Immature natural killer cell (primary cell): ENCODE data around the gene AQP12B. TPM values are rescaled to one million over a fixed set of nuclear protein-coding genes. Genes with fewer than 3 reads are reported as not detected.
A peak's percentile ranks its signal among the peaks of the same experiment; 100 is the strongest.
"Not testable (repeated sequence)": the region's sequence is repeated elsewhere in the genome, so short reads cannot be mapped to it uniquely, and the experiment has no call there.

Source experiments
- DNase-seq, 3 donors: peaks; one replicate each; pipeline ENCODE4 v3.0.0; 2022; ENCODE audit warnings: mixed read lengths in 1 of 3
- H3K27ac Mint-ChIP-seq, 6 donors: one replicate each; pipeline ENCODE4 v1.8.0; 2020; ENCODE audit warnings: mixed read lengths in 6 of 6, mild to moderate bottlenecking in 5 of 6, inconsistent platforms in 4 of 6, moderate library complexity in 3 of 6
- H3K27me3 Mint-ChIP-seq, 3 donors: one replicate each; pipeline ENCODE4 v1.8.0; 2020 to 2021; ENCODE audit warnings: low read depth in 3 of 3, mild to moderate bottlenecking in 3 of 3, mixed read lengths in 3 of 3, moderate library complexity in 3 of 3, inconsistent platforms in 1 of 3
- H3K36me3 Mint-ChIP-seq, 3 donors: one replicate each; pipeline ENCODE4 v1.8.0; 2020; ENCODE audit warnings: mixed read lengths in 3 of 3, inconsistent platforms in 2 of 3, mild to moderate bottlenecking in 2 of 3
- H3K4me1 Mint-ChIP-seq, 2 donors: one replicate each; pipeline ENCODE4 v1.8.0; 2020; ENCODE audit warnings: inconsistent platforms in 2 of 2, mild to moderate bottlenecking in 2 of 2, mixed read lengths in 2 of 2, moderate library complexity in 1 of 2
- H3K4me3 Mint-ChIP-seq, 5 donors: one replicate each; pipeline ENCODE4 v1.8.0; 2020; ENCODE audit warnings: mild to moderate bottlenecking in 5 of 5, mixed read lengths in 5 of 5, inconsistent platforms in 3 of 5, moderate library complexity in 3 of 5
- H3K9me3 Mint-ChIP-seq, 6 donors: one replicate each; pipeline ENCODE4 v1.8.0; 2020; ENCODE audit warnings: mild to moderate bottlenecking in 6 of 6, mixed read lengths in 6 of 6, inconsistent platforms in 4 of 6, moderate library complexity in 3 of 6
- polyA plus RNA-seq, 3 donors: library from polyadenylated mRNA; unstranded; fragments of 300-500 nt; fragmentation: Illumina TruSeq; gene quantifications; one replicate each; pipeline ENCODE4 v1.2.3, GENCODE V29; 2021

Gene AQP12B
- polyA plus RNA-seq, 3 donors from 2014 or later = not detected

DNA sequence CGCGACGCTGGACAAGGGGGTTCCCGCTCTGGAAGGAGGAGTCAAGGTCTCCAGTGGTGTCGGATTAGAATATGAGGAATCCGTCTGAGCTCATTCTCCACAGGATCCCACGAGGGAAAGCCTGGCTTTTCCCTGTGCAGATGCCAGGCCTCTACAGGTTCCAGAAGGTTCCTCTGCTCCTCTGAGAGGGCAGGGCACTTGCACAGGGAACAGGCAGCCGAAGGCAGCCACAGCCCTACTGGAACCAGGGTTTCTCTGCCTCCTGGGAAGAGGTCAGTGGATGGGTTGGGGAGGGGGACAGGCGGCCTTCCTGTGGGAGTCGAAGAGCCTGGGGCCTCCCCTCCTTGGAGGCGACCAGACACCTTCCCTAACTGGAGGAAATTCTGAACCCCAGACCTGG is 7.3 kb upstream of the AQP12B start:
- DNase-seq = no peak
- H3K9me3 Mint-ChIP-seq = no peaks in the 10 kb centered on the region
- peaks cover 10 to 15% of the 10 kb centered on the region in 2 donors for H3K4me1 Mint-ChIP-seq
- no peak overlapping the region for H3K27ac Mint-ChIP-seq
- H3K27me3 Mint-ChIP-seq = peaks cover 0 to 2% (median 0%) of the 10 kb centered on the region in 3 donors
- no peaks in the 10 kb centered on the region for H3K36me3 Mint-ChIP-seq
- H3K4me3 Mint-ChIP-seq = no peak overlapping the region

DNA sequence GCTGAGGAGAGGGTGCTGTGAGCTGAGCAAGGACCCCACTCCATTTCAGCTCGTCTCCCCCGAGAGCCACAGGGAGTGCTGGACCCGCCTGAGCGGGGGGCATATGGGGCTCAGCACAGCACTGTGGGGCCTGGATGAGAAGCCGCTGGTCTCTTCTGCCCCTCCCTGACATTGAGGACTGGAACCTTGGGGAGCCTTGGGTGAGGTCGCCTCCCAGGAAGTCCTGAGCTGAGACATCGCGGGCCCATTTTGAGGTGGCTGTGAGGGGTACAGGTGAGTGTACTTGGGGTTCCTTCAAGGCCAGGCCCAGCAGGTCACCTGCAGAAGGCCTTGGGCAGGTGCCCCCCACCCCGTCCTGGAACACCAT is 5.9 kb upstream of the AQP12B start:
- H3K9me3 Mint-ChIP-seq = no peaks in the 10 kb centered on the region

GRCh38 chr2:240687741-240688552 is 5.3 kb upstream of the AQP12B start:
- Mint-ChIP-seq H3K4me3 (no peak overlapping the region), H3K4me1 (peaks cover 15 to 21% of the 10 kb centered on the region in 2 donors), H3K9me3 (no peaks in the 10 kb centered on the region), H3K27ac (no peak overlapping the region), H3K36me3 (no peaks in the 10 kb centered on the region), H3K27me3 (peaks cover 0 to 2% (median 0%) of the 10 kb centered on the region in 3 donors)
- no peak for DNase-seq

More for the DNA sequence above, 5.9 kb upstream of the AQP12B start:
- H3K36me3 Mint-ChIP-seq = no peaks in the 10 kb centered on the region
- H3K27ac Mint-ChIP-seq = no peak overlapping the region
- H3K4me1 Mint-ChIP-seq = peaks cover 15 to 18% of the 10 kb centered on the region in 2 donors
- no peak overlapping the region for H3K4me3 Mint-ChIP-seq
- DNase-seq = no peak
- peaks cover 0 to 2% (median 0%) of the 10 kb centered on the region in 3 donors for H3K27me3 Mint-ChIP-seq

DNA sequence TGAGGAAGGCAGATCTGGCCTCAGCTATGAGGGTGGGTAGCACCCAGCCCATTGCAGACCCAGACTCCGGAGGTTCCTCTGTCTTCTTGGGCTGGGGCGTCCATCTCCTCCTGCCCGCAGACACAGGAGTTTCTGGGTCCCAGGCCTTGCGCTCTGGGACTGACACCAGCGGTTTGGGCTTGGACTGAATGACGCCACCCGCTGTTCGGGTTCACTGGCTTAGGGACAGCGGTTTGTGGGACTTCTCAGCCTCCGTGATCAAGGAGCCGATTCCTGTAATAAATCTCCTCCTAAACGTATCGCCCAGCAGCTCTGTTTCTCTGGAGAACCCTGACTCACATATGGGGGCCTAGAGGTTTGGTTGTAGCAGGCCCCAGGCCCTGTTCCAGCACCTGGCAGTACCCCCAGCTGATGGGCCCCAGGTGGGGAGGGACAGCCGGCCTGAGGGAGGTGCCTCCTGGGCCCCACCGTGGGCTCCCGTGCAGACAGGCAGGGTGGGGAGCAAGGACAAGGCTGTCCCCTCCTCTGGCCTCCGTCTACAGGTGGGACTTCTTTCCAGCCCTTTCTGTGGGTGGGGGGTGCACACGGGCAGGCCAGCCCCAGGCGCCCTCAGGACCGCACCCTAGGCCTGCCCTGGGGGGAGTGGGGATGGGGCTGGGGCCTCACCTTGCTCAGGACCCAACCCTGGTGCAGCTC is 4.5 kb upstream of the AQP12B start:
- Mint-ChIP-seq H3K4me1 (peaks cover 15 to 21% of the 10 kb centered on the region in 2 donors), H3K4me3 (peak overlapping the region in 3 of 5 donors; percentile 41 to 69 (median 51)), H3K27ac (peak overlapping the region in 2 of 6 donors; percentile 54 to 68), H3K9me3 (no peaks in the 10 kb centered on the region), H3K27me3 (peaks cover 0 to 2% (median 0%) of the 10 kb centered on the region in 3 donors), H3K36me3 (no peaks in the 10 kb centered on the region)
- no peak for DNase-seq

GRCh38 chr2:240686460-240686859 is 3.8 kb upstream of the AQP12B start:
- Mint-ChIP-seq H3K36me3 (no peaks in the 10 kb centered on the region), H3K9me3 (no peaks in the 10 kb centered on the region), H3K4me1 (peaks cover 15 to 21% of the 10 kb centered on the region in 2 donors), H3K27ac (peak overlapping the region in 5 of 6 donors; percentile 8 to 68 (median 45)), H3K27me3 (peaks cover 0 to 2% (median 0%) of the 10 kb centered on the region in 3 donors), H3K4me3 (peak overlapping the region in 4 of 5 donors; percentile 23 to 69 (median 46))
- DNase-seq = peak in 2 of 3 donors; percentile 49 to 50

DNA sequence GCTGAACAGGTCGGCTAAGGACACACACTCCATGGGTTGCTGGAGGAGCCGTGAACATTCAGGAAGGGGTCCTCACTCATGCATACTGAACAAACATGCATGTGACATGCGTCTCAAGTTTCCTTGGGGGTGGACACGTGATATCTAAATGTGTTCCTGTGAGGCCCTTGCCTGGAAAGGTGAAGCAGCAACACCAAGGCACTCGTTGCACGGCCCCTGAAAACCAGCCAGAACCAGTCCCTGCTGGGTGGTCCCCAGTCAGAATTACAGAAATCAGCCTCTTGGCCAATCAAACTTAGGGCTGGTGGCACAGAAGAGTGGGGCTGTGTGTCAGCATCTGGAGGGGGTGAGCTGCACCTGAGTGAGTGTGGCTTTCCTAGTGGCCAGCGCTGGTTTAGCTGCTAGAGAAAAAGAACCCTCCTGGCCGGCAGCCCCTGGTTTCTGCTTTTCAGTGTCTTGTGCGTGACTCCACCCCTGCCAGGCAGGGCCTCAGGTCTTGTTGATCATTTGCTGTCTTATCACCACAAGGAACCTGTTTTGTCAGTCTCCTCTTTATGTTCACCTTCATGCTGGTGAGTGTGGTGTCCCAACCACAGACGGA is 3.2 kb upstream of the AQP12B start:
- Mint-ChIP-seq H3K4me3 (peak overlapping the region in 4 of 5 donors; percentile 23 to 69 (median 46)), H3K9me3 (no peaks in the 10 kb centered on the region), H3K4me1 (peaks cover 15 to 21% of the 10 kb centered on the region in 2 donors), H3K27me3 (peaks cover 0 to 2% (median 0%) of the 10 kb centered on the region in 3 donors), H3K36me3 (no peaks in the 10 kb centered on the region), H3K27ac (peak overlapping the region in 4 of 6 donors; percentile 18 to 68 (median 50))
- DNase-seq = peak in 2 of 3 donors; percentile 27 to 32

DNA sequence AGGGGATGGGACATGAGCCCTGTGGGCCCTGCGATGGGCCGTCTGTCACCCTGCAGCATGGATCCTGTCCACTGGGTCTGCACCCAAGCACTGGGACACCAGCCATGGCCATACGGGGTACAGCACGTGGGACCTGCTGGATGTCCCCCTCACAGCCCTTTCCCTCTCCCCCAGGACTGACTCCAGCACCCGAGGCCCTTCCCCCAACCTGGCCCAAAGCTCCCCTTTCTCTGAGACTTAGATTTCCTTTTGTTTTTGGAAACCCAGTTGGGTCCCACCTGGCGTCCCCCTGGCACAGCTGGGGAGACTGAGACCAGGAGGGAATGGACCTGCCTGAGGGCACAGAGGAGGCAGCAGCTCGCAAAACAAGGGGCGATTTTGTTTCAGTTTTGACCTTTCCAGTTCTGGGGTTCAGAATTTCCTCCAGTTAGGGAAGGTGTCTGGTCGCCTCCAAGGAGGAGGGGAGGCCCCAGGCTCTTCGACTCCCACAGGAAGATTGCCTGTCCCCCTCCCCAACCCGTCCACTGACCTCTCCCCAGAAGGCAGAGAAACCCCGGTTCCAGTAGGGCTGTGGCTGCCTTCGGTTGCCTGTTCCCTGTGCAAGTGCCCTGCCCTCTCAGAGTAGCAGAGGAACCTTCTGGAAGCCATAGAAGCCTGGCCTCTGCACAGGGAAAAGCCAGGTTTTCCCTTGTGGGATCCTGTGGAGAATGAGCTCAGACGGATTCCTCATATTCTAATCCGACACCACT is 1.5 kb upstream of the AQP12B start:
- H3K4me3 Mint-ChIP-seq = peak overlapping the region in 3 of 5 donors; percentile 17 to 49 (median 27)
- H3K9me3 Mint-ChIP-seq, DNase-seq, H3K36me3 Mint-ChIP-seq, H3K27me3 Mint-ChIP-seq: not testable (repeated sequence)
- peak overlapping the region in 1 of 6 donors; percentile 9 for H3K27ac Mint-ChIP-seq
- peaks cover 15 to 21% of the 10 kb centered on the region in 2 donors for H3K4me1 Mint-ChIP-seq

GRCh38 chr2:240683329-240683979 is 769 bp upstream of the AQP12B start:
- not testable (repeated sequence) for H3K9me3 Mint-ChIP-seq, H3K27me3 Mint-ChIP-seq, DNase-seq, H3K36me3 Mint-ChIP-seq, H3K27ac Mint-ChIP-seq
- Mint-ChIP-seq H3K4me3 (peak overlapping the region in 1 of 5 donors; percentile 49), H3K4me1 (peaks cover 15 to 21% of the 10 kb centered on the region in 2 donors)

GRCh38 chr2:240680185-240680584 is 2.5 kb downstream of the AQP12B start:
- not testable (repeated sequence) for H3K4me3 Mint-ChIP-seq, DNase-seq, H3K36me3 Mint-ChIP-seq, H3K27ac Mint-ChIP-seq, H3K9me3 Mint-ChIP-seq, H3K27me3 Mint-ChIP-seq
- H3K4me1 Mint-ChIP-seq = peaks cover 0 to 11% of the 10 kb centered on the region in 2 donors

GRCh38 chr2:240678909-240679308 is 3.8 kb downstream of the AQP12B start:
- not testable (repeated sequence) for H3K4me3 Mint-ChIP-seq, H3K9me3 Mint-ChIP-seq, DNase-seq, H3K27ac Mint-ChIP-seq, H3K4me1 Mint-ChIP-seq, H3K36me3 Mint-ChIP-seq, H3K27me3 Mint-ChIP-seq

DNA sequence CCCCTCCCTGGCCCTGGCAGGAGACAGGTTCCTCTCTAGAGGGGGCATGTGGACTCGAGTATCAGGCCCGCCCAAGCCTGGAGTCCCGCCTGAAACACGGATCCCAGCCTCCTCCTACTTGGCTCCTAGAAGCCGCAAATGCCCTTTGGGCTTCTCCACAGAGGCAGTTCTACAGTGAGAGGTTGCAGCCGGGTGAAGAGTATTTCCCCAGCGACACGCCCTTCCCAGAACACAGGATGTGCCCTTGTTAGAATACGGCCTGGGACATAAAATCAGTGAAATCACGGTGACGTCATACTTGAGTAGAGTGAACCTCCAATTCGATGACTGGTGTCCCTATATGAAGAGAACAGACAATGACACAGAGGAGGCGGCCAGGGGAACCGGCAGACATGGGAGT is 4.6 kb downstream of the AQP12B start:
- DNase-seq, H3K27me3 Mint-ChIP-seq, H3K4me3 Mint-ChIP-seq, H3K9me3 Mint-ChIP-seq, H3K4me1 Mint-ChIP-seq, H3K27ac Mint-ChIP-seq, H3K36me3 Mint-ChIP-seq: not testable (repeated sequence)

DNA sequence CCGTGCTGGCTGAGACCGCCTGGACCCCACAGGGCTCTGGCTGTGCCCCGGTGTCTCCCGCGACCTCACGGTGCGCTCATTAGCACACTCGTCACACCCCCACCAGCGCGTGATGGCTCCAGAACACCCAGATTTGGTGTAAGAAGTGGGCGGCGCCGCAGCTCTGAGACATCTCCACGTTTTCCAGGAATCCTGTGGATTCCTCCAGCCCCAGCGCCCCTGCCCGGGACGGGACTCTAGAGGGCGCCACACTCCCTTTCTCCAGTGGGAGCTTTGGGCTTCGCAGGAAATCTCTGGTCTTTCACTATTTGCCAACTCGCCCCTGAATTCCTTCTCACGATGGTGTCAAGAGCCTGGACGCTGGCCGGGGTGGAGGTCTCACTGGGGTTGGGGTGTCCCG is 7.3 kb downstream of the AQP12B start:
- H3K4me1 Mint-ChIP-seq, H3K36me3 Mint-ChIP-seq, H3K27ac Mint-ChIP-seq, H3K9me3 Mint-ChIP-seq, DNase-seq, H3K27me3 Mint-ChIP-seq, H3K4me3 Mint-ChIP-seq: not testable (repeated sequence)
